A172 (cell line): ENCODE data around the gene ZNF747. TPM values are rescaled to one million over a fixed set of nuclear protein-coding genes. Genes with fewer than 3 reads are reported as not detected.

Source experiments
- DNase-seq: peaks from one replicate; pipeline ENCODE4 v3.0.0-alpha.2; 2015; ENCODE audit warnings: low spot score
- total RNA-seq: library from RNA; depleted of rRNA; stranded (reverse); fragments of >200 nt; shearing (Covaris generic); gene quantifications from 2 replicates; pipeline ENCODE4 v1.2.3, GENCODE V29; 2014; rRNA removed

Gene ZNF747
- 2.0 and 2.5 TPM in 2 replicates for total RNA-seq

DNA sequence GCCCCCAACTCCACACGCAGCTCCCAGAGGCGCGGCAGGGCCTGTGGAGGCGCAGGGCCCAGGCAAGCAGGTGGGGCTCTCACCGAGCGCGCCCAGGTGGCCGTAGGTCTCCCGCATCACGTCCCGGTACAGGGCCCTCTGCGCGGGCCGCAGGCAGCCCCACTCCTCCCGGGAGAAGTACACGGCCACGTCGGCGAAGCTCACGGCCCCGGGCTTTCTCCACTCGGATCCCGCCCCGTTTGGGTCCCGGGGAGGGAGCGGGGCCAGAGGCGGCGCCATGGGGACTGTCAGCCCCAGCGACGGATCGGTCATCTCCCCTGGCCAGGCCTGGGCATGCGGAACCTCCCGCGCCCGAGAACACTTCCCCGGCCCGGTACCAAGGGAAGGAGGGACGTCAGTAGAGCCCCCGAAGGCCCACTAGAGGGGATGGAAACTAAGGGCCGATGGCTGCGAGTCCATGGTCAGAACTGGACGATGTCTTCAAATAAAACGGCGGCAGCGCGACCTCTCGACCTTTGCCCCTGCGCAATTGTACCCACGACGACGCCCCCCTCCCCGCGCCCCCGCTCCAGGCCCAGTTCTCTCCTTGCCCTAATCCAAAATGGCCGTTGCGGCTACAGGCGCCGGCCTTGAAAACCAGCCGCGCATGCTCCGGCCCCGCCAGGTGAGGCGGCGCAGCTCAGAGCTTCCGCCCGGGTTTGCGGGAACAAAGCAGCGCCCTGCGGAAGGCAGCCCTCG is at the start of gene ZNF747:
TSS of gene ZNF747 (minus strand) at position 491 of the 738 bp plus-strand sequence. CDS start at position 312, 179 bp downstream.
- DNase-seq = peak; percentile 38

DNA sequence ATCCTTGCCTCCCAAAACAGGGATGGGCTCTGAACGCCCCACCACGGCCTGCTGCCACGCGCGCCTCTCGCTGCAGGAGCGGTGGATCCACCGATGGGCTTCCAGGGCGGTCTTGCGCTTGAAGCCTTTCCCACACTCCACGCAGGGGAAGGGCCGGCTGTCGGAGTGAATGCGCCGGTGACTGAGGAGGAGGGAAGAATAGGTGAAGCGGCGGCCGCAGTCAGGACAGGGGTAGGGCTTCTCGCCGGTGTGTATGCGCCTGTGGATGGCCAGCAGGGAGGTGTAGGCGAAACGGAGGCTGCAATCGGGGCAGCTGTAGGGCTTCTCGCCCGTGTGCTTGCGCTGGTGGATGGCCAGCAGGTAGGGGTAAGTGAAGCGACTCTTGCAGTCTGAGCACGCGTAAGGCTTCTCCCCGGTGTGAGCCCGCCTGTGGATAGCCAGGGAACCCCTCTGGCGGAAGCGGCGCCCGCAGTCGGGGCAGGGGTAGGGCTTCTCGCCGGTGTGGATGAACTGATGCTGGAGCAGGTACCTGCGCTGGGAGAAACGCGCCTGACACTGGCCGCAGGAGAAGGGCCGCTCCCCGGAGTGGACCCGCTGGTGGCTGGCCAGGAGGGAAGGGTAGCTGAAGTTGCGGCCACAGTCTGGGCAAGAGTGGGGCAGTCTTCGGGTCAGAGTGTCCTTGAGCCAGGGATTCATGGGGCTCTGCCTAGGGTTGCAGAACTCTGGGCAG is 48.1 kb upstream of the ZNF747 start:
- DNase-seq = no peak

DNA sequence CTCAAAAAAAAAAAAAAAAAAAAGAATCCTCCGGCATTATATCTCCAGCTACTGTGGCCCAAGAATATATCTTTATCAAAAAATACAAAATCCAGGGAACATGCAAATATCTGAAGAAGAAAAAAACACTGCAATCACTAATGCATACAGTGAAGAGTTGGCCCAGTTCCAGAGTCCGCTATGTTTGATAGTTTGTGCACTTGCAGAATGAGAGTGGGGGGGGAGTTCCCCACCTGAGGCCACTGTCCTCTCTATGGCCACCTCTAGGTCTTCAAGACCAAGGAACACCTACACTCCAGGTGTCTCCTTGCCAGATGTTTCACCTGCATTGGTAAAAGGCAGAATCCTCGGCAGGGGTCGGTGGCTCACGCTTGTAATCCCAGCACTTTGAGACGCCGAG is 46.8 kb upstream of the ZNF747 start:
- no peak for DNase-seq

DNA sequence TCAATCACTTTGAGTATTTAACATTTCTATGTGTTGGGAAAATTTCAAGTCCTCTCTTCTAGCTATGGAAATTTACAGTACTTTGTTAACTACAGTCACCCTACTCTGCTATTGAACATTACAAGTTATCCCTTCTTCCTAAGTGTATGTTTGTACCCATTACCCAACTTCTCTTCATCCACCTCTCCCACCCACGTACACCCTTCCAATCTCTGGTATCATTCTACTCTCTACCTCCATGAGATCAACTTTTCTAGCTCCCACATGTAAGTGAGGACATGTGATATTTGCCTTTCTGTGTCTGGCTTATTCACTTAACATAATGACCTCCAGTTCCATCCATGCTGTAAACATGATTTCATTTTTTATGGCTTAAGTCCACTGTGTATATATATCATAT is 40.0 kb upstream of the ZNF747 start:
- no peak for DNase-seq

DNA sequence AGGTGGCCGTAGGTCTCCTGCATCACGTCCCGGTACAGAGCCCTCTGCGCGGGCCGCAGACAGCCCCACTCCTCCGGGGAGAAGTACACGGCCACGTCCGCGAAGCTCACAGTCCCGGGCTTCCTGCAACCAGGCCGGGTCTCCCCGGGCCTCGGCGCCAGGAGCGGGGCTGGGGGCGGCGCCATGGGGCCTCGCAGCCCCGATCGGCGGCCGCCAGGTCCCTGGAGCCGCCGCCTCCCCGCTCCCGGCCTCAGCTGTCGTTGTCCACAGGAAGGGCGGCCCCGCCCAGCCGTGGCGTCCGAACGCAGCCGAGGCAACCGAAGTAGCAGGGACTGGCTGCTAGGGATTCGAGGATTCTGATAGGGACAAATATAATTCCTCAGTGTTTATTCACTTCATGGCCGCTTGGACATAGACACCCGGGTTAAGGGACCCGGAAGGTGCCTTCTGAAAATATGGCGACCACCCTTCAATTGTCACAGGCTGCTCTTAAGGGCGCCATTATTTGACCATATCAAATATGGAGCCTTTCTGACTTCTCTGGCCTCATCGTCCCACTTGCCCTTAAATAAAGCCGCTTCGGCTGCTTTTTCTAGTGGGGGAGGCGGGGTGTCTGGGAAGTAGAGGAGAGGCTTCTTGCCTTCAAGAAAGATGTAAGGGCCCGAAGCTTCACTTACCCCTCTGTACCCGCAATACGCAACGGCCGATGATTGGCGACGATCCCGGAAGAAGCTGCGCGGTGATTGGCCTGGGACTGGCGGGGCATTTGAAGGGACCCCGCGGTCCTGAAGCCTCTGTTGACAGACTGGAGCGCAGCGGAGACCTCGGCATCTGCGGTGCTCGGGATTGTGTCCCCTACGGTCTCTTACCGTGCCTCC is 37.0 kb upstream of the ZNF747 start, which contains the start of gene ZNF688:
TSS of gene ZNF688 (minus strand) at position 270 of the 878 bp plus-strand sequence. CDS start at position 185, 85 bp downstream.
- peak; percentile 95 for DNase-seq

DNA sequence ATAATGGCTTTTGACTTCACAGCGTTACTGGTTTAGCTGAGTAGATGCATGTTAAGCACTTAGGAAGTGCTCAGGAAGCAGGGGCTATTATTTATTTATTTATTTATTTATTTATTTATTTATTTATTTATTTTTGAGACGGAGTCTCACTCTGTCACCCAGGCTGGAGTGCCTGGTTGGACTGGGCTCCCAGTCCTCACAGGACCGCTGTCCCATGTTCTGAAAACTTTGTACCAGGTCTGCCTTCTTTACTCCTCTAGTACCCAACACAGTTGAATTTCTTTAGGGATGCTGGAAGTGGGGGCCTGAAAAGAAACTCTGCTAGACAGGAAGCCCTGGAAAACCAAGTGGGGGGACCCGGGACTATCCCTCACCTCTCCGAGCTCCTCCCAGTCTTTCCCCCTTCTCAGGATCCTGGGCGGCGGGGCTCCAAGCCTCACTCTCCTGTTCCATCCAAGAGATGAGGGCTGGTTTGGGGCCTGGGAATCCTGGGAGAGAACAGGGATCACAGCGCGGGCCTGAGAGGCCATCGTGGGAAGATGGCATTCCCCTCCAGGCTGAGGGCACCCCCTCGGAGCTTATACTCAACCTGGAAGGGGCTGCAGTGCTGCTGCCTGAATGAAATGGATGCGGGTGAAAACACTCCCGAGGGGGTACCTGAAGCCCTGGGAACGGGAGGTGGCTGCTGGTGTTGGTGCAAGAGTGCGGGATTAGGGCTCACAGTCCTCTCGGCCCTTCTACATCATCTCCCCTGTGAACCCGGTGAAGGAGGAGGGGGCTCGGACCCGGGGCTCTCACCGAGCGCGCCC is 36.2 kb upstream of the ZNF747 start:
- no peak for DNase-seq

DNA sequence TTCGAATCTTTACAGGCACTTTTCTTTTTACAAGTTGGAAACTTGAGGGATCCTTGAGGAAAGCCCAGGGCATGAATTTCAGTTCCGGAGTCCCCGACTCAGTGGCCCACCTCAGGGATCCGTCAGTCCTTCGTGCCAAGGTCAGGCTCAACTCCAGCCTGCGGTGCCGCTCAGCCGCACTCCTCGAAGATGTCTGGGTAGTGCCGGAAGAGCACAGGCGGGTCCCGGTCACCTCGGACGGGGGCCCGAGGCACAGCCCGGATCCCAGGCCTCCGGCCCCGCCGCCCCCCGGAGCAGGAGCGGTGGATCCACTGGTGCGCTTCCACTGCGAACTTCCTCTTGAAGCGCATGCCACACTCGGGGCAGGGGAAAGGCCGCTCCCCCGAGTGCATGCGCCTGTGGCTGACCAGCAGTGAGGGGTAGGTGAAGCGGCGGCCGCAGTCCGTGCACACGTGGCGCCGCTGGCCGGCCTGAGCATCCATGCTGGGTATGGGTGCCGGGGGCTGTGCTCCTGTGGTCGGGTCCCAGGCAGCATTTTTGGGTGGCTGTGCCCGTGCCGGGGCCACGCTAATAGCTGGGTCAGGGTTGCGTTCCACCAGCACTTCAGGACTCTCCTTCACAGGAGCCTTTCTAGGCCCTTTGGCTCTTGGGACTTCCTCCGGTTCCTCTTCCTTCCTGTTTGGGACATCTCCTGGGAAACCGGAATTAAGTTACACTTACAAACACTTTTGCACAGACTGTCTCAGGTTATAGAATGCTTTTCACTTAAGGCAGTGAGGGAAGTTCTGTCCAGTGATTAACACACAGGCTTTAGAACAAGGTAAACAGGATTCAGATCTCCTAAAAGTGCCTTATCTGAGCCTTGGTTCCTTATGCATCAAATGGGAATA is 35.3 kb upstream of the ZNF747 start:
- DNase-seq = no peak

DNA sequence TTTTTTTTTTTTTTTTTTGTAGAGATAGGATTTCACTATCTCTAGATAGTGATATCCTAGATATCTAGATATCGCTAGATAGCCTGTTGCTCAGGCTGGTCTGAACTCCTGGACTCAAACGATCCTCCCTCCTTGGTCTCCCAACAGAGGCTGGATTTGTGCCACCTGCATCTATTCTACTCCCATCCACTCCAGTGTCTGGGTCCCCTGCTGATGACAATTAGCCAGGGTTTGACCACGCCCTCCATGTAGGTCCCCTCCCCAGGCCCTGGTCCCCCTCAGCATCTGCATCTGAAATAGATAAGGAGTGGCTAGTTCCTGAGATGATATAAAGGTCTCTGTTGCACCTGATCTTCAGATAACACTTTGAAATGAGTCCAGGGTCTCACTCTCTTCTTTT is 34.6 kb upstream of the ZNF747 start:
- DNase-seq = no peak

DNA sequence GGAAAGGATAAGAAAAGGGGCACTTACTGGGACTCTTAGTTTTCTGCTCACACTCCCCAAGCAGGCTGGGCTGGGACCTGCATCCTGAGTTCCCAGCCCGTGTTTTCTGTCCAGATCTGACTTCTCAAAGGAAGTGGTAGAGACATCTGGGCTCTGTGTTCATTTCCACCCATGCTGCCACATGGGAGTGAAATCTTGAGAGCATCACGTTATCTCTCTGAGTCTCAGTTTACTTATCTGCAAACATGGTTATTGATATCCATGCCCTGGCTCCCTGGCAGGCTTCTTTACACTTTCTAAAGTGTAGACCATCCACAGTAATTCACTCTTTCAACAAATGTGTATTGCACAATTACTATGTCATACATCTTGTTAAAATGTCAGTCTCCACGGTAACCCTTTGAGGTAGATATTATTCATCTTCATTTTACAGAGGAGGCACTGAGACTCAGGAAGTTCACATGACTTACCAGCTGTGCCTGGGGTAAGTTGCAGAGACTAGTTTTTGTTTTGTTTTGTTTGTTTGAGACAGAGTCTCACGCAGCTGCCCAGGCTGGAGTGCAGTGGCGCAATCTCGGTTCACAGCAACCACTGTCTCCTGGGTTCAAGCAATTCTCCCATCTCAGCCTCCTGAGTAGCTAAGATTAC is 33.5 kb upstream of the ZNF747 start:
- DNase-seq = peak; percentile 77

DNA sequence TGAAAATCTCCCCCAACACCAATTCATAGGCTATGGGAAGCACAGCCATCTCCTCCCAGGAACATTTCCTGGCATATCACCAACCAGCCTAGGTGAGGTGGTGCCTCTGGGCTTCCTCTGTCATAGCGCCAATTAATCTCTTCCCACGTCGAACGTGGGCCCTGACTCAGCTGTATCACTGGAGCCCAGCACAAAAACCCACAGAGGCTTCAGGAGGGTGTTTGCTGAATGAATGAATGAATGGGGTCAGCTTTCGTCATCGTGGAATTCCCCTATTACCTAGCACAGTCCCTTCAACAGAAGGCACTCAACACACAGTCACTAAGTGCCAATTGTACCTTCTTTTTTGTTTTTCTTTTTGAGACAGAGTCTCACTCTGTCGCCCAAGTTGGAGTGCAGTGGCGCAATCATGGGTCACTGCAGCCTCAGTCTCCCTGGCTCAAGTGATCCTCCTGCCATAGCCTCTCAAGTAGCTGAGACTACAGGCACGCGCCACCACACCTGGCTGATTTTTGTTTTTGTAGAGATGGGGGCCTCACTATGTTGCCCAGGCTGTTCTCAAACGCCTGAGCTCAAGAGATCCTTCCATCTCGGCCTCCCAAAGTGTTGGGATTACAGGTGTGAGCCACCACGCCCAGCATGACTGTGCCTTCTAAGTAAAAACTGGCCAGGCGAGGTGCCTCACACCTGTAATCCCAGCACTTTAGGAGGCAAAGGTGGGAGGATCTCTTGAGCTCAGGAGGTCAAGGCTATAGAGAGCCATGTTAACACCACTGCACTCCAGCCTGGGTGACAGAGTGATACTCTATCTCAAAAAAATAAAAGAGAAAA is 32.7 kb upstream of the ZNF747 start:
- peak; percentile 47 for DNase-seq

DNA sequence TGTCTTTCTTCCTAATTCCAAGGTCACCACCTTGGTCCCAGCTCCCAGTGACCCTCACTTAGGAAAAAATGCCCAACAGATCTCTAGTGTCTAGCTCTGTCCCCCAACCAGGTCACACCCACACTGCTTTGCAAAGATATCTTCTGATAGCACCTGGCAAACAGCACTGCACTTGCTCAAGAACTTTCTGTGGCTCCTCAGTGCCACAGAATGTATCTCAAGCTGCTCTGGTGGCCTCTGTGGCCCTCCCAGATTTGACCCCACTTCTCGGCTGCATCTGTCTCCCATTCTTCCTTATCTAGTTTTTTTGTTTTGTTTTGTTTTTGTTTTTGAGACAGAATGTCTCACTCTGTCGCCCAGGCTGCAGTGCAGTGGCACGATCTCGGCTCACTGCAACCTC is 31.9 kb upstream of the ZNF747 start:
- DNase-seq = no peak

DNA sequence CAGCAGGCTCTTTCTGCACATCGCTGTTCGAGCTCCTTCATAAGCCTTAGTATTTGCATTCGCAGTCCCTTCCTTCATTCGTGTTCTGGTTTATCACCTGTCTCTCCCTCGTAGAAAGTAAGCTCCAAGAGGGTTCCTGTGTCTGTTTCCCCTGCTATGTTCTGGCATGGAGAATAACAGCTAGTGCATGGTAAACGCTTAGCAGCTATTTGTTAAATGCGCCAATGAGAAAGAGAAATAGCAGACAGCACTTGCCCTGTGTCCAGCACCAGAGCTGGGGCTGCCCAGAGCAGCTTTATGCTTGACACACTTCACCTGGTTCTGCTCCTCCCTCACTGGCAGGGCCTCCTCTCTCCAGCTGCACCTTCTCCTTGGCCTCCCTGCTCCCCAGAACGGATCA is 31.3 kb upstream of the ZNF747 start:
- DNase-seq = no peak

DNA sequence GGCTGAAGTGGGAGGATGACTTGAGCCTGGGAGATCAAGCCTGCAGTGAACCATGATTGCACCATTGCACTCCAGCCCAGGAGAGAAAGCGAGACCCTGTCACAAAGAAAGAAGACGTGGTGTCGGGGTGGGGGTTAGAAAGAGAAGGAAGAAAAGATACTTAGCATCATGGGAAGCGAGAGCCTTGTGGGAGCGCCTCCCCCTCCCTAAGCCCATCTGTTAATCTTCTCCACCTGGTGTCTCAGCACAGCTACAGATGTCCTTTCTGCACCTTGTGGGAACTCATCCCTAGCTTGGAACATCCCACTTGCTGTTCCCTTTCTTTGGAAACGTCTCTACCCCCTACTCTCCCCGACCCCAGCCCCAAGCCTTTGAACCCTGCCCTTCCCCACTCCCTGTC is 30.9 kb upstream of the ZNF747 start:
- no peak for DNase-seq

DNA sequence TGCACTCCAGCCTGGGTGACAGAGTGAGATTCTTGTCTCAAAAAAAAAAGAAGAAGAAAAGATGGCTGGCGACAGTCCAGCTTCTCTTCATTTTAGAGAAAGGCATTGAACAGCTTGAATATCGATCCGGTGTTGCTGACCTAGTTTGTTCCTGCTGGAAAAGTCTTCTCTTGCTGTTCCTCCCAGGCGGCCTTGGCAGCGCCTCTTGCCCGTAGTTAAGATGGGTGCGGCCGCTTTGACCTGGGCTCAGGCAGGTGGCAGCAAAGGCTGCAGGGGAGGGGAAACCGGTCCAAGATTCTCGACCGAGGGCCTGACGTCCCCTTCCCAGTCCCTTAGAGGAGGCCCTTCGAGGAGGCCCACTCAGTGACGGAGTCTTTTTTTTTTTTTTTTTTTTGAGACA is 27.4 kb upstream of the ZNF747 start:
- DNase-seq = no peak

DNA sequence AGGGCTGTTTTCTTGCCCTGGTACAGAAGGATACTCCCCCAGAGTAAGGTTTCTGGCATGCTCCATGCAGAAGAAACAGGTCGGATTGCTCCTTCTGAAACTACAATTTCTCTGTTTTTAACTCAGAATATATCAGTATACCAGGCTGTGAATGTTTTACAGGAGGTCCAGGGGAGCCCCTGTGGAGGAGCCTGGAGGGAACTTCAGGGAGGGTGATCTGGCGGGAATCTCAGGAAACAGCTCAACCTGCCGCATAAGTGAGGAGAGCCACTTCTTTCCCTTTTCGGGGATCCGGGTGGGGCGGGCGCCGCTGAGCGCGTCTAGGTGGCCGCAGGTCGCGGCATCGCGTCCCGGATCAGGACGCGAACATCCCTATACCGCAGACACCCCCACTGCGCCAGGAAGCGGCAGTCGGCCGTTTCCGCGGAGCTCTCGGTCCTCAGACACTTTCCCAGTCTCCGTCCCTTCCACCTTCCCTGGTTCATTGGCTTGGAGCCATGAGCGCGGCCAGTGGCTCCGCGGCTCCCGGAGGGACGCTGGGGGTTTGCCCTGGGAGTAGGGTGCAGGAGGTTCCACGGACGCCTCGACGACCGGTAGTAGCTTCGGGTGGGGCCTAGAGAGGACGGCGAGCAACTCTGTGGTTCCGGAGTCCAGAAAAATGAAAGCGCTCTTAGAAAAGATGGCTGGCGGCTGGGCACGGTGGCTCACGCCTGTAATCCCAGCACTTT is 26.6 kb upstream of the ZNF747 start:
- no peak for DNase-seq

DNA sequence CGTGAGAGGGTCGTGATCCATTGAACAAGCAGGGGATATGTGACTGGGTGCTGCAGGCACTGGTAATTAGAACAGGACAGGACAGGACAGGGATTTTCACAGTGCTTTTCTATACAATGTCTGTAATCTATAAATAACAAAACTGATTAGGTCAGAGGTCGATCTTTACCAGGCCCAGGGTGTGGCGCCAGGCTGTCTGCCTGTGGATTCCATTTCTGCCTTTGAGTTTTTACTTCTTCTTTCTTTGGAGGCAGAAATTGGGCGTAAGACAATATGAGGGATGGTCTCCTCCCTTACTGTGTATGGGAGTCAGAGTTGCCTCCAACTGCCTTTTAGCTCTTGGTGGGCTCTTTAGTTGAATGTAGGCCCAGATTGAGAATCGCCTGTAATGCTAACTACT is 25.0 kb upstream of the ZNF747 start:
- no peak for DNase-seq

DNA sequence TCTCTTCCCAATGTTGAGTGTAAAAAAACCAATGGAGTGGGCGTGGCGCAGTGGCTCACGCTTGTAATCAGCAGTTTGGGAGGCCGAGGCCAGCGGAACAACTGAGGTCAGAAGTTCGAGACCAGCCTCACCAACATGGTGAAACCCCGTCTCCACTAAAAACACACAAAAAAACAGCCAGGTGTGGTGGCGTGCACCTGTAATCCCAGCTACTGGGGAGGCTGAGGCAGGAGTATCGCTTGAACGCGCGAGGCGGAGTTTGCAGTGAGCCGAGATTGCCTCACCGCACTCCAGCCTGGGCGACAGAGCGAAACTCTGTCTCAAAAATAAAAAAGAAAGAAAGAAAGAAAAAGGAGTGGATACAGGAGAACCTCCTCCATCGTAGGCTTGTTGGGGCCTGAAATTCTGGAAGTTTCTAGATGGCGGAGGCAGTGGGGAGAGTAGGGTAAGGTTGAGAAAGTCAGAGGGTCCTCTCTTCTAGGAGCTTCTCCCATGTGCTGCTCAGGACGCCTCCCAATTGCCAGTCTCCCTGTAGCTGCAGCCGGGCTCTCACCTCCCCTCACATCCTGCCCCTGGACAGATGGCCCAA is 24.2 kb upstream of the ZNF747 start:
- DNase-seq = no peak
